AG09309 (cell line): ENCODE measurements around the gene SAPCD2.

Experiments
- DNase-seq: peaks from one replicate; pipeline ENCODE4 v3.0.0-alpha.2; 2010; ENCODE audit warnings: low read depth
- H3K4me3 ChIP-seq: 2 replicates; pipeline ENCODE4 v1.5.1; 2011; ENCODE audit warnings: mild to moderate bottlenecking, low read depth, low read length, moderate library complexity; ENCODE audit not compliant: control insufficient read depth
- CTCF ChIP-seq: IDR thresholded peaks from 2 replicates; pipeline ENCODE4 v1.5.1; 2011; ENCODE audit warnings: mild to moderate bottlenecking, low read depth, low read length, inconsistent platforms; ENCODE audit not compliant: insufficient read depth, control insufficient read depth; ENCODE audit errors: missing control alignments

The SAPCD2 gene

GRCh38 chr9:137074657-137075274 lies 4.4 kb upstream of the SAPCD2 start:
- H3K4me3 ChIP-seq: no peak overlapping the region
- TF ChIP-seq CTCF: no peak

GRCh38 chr9:137073992-137074399 lies 3.6 kb upstream of the SAPCD2 start:
- H3K4me3 ChIP-seq: no peak overlapping the region
- no peak for DNase-seq
- no peak for TF ChIP-seq CTCF

More at GRCh38 chr9:137074657-137075274, 4.4 kb upstream of the SAPCD2 start:
- no peak for DNase-seq

GRCh38 chr9:137071282-137071681 lies 925 bp upstream of the SAPCD2 start:
- no peak overlapping the region for H3K4me3 ChIP-seq
- no peak for TF ChIP-seq CTCF
- no peak for DNase-seq

GRCh38 chr9:137070906-137071275 lies 534 bp upstream of the SAPCD2 start:
- H3K4me3 ChIP-seq: peak overlapping the region; percentile 52
- DNase-seq: no peak
- peak; percentile 8 for TF ChIP-seq CTCF

GRCh38 chr9:137069508-137070091 lies 757 bp downstream of the SAPCD2 start:
- no peak for TF ChIP-seq CTCF
- peak overlapping the region; percentile 37 for H3K4me3 ChIP-seq
- no peak for DNase-seq

- no peak for DNase-seq
- TF ChIP-seq CTCF: no peak
- H3K4me3 ChIP-seq: peak overlapping the region; percentile 37
These were observed 1.5 kb downstream of the SAPCD2 start for GRCh38 chr9:137068539-137069507.
